ENCODE data around the gene RAD23A. TPM values are rescaled to one million over a fixed set of nuclear protein-coding genes. Genes with fewer than 3 reads are reported as not detected.

Gene RAD23A
- total and polyA plus RNA-seq, 9 of the 15 experiments (the other 6 are each of a cell fraction or from before 2014, with no cell fraction given), result 9.5 to 181 (median 101) TPM

DNA sequence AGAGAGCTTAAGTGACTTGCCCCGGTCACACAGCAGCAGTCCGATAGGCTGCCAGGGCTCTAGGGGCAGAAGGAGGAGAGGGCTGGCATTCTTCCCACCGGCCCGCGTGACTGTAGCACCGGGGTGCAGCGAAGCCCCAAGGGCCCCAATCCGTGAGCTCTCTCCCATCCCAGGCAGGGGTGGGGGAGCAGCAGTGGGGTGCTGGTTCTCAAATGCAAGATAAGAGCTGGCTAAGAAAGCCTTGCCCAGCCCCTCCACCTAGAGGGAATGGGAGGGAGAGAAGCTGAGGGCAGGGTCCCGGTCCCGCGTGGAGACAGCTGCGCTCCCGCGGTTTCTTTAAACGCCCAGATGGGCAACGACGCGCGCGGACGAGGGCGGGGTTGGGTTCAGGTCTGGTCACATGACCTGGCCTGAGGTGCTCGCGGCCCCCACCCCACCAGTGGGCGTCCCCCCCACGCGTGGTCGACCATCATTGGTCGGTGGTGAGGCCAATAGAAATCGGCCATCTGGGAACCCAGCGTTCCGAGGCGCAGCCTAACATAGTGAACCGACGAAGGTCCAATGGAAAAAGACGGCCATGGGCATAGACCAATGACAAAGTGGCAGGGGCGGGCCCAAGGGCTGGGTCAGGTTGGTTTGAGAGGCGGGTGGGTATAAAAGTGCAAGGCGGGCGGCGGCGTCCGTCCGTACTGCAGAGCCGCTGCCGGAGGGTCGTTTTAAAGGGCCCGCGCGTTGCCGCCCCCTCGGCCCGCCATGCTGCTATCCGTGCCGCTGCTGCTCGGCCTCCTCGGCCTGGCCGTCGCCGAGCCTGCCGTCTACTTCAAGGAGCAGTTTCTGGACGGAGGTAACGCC lies 7.5 kb upstream of the RAD23A start, which contains the start of gene CALR (continued):
- TF ChIP-seq, protein P1, sequence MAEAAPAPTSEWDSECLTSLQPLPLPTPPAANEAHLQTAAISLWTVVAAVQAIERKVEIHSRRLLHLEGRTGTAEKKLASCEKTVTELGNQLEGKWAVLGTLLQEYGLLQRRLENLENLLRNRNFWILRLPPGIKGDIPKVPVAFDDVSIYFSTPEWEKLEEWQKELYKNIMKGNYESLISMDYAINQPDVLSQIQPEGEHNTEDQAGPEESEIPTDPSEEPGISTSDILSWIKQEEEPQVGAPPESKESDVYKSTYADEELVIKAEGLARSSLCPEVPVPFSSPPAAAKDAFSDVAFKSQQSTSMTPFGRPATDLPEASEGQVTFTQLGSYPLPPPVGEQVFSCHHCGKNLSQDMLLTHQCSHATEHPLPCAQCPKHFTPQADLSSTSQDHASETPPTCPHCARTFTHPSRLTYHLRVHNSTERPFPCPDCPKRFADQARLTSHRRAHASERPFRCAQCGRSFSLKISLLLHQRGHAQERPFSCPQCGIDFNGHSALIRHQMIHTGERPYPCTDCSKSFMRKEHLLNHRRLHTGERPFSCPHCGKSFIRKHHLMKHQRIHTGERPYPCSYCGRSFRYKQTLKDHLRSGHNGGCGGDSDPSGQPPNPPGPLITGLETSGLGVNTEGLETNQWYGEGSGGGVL (CRISPR knock-in tag; IDR thresholded peaks at IDR 0.05), result no peak
- TF ChIP-seq SMAD4 (CRISPR knock-in tag; conservative IDR thresholded peaks at IDR 0.05) (peak; percentile 40), GATA2 (CRISPR knock-in tag; IDR thresholded peaks at IDR 0.05) (no peak), CCAR2 (IDR thresholded peaks at IDR 0.05; ENCODE audit: low read depth, low read length) (no peak), NCOA6 (IDR thresholded peaks at IDR 0.05) (no peak), MXI1 (IDR thresholded peaks at IDR 0.05; ENCODE audit: low read depth, low read length) (peak; percentile 90), TAF15 (IDR thresholded peaks at IDR 0.05; ENCODE audit: low read depth, low read length) (no peak), ZFP30 (CRISPR knock-in tag; IDR thresholded peaks at IDR 0.05; ENCODE audit: borderline replicate concordance) (no peak), YY1 (IDR thresholded peaks at IDR 0.05; ENCODE audit: borderline replicate concordance in 1 of 3, control insufficient read depth in 1 of 3, extremely low read depth in 1 of 3, insufficient read depth in 3 of 3, insufficient read length in 1 of 3, insufficient replicate concordance in 2 of 3, low read depth in 1 of 3, low read length in 2 of 3) (peak; percentile 6 to 82 (median 47)), TRIM28 (IDR thresholded peaks at IDR 0.05) (no peak; the same call in 1 of the 2 replicates), ZNF551 (CRISPR knock-in tag; IDR thresholded peaks at IDR 0.05) (no peak), JUNB (CRISPR knock-in tag; conservative IDR thresholded peaks at IDR 0.05) (no peak), MYNN (IDR thresholded peaks at IDR 0.05) (no peak), MYNN (CRISPR knock-in tag; IDR thresholded peaks at IDR 0.05) (no peak), ZNF583 (CRISPR knock-in tag; IDR thresholded peaks at IDR 0.05) (0 out of 2 replicates have a peak, but pooled peaks have one; percentile 53), C11orf30 (IDR thresholded peaks at IDR 0.05; ENCODE audit: low read depth) (no peak; the same call in 1 of the 2 replicates), PTTG1 (tag; IDR thresholded peaks at IDR 0.05; ENCODE audit: low read depth) (no peak)
- TF ChIP-seq, protein P2, sequence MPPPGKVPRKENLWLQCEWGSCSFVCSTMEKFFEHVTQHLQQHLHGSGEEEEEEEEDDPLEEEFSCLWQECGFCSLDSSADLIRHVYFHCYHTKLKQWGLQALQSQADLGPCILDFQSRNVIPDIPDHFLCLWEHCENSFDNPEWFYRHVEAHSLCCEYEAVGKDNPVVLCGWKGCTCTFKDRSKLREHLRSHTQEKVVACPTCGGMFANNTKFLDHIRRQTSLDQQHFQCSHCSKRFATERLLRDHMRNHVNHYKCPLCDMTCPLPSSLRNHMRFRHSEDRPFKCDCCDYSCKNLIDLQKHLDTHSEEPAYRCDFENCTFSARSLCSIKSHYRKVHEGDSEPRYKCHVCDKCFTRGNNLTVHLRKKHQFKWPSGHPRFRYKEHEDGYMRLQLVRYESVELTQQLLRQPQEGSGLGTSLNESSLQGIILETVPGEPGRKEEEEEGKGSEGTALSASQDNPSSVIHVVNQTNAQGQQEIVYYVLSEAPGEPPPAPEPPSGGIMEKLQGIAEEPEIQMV (tag; conservative IDR thresholded peaks at IDR 0.05; ENCODE audit: low read depth), result no peak
- TF ChIP-seq, protein P3, sequence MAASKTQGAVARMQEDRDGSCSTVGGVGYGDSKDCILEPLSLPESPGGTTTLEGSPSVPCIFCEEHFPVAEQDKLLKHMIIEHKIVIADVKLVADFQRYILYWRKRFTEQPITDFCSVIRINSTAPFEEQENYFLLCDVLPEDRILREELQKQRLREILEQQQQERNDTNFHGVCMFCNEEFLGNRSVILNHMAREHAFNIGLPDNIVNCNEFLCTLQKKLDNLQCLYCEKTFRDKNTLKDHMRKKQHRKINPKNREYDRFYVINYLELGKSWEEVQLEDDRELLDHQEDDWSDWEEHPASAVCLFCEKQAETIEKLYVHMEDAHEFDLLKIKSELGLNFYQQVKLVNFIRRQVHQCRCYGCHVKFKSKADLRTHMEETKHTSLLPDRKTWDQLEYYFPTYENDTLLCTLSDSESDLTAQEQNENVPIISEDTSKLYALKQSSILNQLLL (CRISPR knock-in tag; IDR thresholded peaks at IDR 0.05; ENCODE audit: borderline replicate concordance), result no peak
- TF ChIP-seq, protein P4, sequence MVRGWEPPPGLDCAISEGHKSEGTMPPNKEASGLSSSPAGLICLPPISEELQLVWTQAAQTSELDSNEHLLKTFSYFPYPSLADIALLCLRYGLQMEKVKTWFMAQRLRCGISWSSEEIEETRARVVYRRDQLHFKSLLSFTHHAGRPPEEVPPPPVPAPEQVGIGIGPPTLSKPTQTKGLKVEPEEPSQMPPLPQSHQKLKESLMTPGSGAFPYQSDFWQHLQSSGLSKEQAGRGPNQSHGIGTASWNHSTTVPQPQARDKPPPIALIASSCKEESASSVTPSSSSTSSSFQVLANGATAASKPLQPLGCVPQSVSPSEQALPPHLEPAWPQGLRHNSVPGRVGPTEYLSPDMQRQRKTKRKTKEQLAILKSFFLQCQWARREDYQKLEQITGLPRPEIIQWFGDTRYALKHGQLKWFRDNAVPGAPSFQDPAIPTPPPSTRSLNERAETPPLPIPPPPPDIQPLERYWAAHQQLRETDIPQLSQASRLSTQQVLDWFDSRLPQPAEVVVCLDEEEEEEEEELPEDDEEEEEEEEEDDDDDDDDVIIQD (CRISPR knock-in tag; IDR thresholded peaks at IDR 0.05), result no peak

All from K562 (cell line).